ENCODE results near the gene LEKR1. TPM values are rescaled to one million over a fixed set of nuclear protein-coding genes. Genes with fewer than 3 reads are reported as not detected.

The LEKR1 gene
- total RNA-seq, 1 donor from 2014 or later, result 0.69 TPM

DNA sequence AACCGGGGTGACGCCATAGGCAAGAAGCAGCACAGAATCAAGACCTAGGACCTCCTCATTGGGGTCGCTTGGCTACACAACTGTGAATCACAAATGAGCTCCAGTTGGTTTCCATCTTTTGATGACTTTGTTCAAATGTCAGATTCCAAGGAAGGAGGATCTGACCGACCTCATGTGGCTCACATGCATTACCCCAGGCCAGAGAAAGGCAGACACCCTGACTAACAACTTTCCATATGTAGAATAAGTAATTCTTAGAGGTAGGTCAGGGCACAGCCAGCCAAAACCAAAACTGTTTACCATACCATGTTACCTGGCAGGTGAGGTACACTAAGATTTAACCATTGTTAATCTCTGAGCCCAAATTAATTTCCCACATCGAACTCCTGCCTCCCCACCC lies 237.3 kb downstream of the LEKR1 start:
- DNase-seq, result no peak

DNA sequence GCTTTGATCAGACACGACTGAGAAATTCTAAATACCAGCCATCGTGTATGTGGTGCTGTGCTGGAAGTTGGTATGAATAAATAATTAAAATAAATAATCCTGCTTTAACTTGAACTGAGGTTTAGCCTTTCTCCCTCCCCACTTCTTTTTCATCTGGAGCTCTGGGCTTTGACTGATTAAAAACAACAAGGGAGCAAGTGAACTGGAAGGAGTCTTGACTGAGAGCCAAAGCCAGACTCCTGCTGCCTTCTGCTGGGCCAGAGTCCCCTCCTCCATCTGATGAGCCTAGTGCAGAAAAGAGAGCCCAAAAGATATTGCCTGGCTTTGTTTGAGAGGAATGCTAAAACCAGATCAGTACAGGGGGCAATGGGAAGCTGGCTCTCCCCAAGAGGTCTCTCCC lies 237.8 kb downstream of the LEKR1 start:
- peak; percentile 15 for DNase-seq

DNA sequence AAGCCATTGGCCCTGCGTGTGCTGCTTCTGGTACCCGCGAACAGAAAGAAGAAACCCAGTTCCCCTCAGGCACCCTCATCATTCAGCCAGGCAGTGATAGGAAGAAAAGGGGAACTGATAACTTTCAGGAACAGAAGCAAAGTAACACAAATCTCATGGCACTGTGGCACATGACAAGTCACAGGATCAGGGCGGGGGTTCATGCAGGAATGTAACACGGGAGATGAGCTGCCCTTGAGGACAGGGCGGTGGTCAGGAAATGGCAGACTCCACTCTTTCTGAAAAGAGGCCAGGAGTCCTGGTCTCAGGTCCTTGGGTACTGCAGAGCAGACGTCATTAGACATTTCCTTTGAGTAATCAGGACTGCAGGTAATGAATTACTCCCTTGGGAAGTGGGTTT lies 238.2 kb downstream of the LEKR1 start:
- no peak for DNase-seq

DNA sequence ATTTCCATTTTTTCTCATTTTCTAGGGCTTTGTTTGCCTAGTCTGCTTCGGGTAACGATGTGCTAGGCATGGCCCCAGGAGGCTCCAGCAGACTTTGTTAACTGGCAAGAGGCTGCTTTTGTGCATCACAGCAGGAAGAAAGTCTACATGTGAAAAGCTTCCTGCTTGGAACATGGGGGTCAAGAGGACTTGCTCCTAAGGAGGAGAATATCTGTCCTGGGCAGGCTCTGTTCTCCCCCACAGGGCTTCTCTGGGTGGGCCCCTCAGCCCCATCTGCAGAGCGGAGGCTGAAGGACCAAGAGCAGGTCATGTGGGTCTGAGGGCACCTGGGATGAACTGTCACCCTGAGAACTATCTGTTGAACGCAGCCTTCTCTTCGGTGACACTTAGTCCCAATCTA lies 239.0 kb downstream of the LEKR1 start:
- DNase-seq, result no peak

DNA sequence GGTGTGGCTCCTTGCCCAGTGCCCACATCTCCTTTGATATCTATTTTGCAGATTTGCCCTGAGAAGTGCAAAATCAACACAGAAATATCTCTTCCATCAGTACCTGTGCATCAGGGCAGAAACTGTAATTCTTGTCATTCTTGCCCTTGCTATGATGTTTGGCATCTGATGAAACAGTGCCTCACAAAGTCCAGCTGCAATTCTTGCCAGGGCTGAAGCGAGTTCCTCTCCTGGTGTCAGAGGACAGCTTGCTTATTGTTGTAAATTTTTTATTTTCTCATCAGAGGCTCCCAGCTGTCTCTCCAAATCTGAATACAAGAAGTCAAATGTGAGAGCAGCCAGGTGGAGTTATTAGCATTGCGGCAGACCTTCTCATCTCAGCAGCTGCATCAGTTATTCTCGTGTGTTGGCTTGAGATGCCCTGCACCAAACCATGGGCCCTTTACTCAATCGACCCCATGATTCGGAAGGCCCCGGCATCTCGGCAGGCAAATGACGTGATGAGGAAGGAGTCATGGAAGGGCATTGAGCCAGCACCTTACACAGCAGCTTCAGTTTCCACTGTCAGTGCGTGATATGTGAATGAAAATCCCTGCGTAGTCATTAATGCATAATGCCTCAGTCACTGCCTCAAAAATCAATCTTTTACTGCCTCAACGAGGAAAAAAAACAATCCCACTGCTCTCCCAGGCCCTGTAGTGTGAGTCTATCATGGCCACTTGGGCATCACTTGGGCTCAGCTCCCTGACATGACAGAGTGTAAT lies 240.4 kb downstream of the LEKR1 start:
- no peak for DNase-seq

DNA sequence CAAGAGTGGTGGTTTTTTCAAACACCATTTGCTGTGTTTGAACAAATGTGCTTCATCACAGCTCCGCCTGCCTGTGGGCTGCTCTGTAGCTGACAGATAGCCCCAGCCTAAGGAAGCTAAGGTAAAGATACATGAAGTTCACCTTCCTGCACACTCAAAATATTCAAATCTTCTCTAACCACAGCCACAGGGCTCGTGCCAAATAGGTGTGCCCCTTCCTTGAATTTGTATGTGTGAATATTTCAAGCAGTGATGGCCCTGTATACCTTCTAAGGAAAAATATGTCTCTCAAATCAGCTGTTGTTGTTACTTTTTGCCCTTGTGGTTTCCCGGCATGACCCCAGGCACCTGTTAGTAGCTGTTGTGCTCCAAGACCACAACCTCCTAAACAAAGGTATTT lies 241.0 kb downstream of the LEKR1 start:
- DNase-seq, result no peak

DNA sequence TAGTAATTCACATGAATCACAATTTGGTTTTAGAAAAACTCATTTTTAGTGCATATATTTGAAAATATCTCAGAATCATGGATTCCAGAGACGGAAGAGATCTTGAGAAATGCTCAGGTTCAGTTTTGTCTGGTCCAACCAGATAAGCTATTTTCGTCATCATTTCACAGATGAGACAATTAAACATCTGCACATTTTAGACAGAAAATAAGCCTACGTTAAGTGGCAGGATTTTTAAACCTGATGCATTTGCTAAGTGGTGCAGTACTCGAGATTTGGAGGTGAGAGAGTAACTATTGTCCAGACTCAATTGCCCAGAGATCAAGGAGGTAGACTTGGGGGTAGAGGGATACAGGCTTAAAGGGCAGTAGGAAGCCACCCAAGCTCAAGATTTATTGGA lies 243.3 kb downstream of the LEKR1 start:
- no peak for DNase-seq

DNA sequence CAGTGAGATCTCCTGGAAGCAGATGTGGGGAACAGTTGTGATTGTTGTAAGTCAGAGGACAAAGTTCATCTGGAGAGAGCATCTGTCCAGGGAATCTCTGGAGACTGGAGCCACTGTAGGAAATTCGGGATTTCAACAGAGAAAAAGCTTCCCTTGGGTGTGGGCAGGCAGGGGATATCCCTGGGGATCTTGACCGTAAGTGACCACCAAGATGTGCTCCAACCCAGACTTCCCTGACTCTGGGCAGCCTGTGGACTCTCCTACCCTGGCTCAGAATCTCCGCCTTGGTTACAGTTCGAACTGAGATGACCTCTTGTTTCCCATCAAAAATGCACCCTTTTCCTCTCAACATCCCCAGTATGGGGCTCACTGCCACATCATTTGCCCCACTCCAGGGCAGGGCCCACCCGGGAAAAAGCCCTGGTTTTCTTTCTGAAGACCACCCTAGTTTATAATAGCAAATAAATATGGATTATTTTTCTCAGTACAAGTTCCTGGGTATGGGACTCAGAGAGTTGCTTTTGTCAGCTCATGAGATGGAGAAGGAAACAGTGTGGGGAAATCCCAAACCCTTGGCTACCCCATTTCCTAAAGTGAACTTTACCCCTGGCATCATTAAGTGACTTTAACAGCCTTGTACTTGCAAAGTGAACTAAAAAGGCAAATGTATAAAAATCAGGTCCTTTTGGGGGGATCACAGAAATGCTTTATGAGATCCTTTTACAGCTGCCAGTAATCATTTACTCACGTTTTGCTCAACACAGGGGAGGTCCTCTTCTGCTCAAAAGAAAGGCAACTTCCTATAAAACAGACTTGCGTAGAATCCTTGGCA lies 243.9 kb downstream of the LEKR1 start:
- DNase-seq, result no peak

DNA sequence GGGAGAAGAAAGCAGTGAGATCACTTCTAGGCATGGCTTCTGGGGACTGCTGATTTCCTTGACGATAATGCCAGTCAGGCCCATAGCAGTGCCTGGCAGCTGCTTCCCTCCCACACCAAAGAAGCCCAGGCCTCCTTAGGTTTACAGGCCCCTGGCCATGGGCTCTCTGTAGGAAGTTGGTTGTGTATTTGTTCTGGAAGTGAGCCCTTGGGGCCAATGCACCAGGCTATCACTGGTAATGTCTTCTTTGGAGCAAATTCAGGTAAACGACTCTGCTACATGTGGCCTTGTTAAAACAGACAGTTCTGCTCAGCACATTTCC lies 244.5 kb downstream of the LEKR1 start:
- no peak for DNase-seq

DNA sequence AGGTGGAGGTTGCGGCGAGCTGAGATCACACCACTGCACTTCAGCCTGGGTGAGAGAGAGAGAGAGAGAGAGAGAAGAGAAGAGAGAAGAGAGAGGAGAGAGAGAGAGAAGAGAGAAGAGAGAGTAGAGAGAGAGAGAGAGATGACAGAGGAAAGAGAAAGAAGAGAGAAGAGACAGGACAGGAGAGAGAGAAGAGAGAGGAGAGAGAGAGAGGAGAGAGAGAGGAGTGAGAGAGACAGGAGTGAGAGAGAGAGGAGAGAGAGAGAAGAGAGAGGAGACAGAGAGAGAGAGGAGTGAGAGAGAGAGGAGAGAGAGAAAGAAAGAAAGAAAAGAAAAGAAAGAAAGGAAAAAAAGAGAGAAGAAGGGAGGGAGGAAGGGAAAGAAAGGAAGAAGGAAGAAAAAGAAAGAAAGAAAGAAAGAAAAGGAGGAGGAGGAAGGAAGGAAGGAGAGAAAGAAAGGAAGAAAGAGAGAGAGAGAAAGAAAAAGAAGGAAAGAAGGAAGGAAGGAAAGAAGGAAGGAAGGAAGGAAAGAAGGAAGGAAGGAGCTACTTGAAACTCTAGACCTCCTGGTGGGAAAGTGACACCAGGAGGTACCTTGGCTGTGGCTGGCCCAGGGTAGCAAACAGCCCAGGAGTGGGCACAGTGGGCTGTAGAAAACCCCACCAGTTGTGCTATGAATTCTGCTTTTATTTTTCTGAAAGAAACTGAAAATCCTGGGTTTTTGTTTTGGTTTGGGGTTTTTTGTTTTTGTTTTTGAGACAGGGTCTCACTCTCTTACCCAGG lies 245.8 kb downstream of the LEKR1 start:
- DNase-seq, result no peak

DNA sequence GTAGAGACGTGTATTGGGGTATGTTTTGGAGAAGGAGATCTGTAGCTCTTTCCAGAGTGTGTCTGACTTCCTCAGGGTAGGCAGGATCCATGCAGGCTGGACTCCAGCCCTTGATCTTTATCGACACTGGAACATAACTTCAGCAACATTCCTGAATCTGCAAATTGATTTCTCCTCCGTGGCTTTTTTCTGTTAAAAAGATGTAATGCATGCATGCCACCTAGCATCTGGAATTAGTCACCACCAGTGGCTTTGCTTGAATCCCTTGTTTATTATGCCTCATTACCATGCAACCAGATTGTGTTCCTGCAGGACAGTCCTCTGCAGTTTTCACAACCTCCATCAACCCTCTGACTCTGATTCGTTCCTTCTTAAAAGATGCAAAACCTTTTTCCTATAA lies 247.7 kb downstream of the LEKR1 start:
- peak; percentile 17 for DNase-seq

DNA sequence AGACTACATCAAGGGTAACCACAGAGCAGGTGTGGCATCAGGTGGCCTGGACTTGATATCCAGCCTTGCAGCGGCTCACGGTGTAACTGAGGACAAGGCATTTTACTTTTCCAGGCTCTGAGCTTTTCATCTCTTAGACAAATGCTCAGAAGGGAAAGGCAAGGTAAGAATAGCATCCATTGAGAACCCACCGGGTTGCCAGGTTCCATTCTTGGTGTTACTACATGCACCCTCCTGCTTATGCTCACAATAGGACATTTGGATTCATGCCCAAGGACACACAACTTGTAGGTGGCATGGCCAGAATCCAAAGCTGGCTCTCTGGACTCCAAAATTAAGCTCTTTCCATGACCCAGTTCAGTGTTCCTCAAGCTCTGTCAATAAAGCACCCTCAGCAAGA lies 248.3 kb downstream of the LEKR1 start:
- DNase-seq, result no peak

DNA sequence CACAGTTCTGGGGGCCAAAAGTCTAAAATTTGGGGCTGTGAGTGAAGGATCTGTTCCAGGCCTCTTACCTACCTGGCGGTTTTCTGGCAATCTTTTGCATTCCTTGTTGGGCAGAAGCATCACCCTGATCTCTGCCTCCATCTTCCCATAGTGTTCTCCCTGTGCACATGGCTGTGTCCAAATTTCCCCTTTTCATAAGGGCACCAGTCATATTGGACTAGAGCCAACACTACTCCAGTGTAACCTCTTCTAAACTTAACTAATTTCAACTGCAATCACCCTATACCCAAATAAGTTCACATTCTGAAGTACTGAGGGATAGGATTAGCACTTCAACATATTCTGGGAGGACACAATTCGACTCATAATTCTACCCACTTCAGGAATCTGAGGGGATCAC lies 248.8 kb downstream of the LEKR1 start:
- no peak for DNase-seq

DNA sequence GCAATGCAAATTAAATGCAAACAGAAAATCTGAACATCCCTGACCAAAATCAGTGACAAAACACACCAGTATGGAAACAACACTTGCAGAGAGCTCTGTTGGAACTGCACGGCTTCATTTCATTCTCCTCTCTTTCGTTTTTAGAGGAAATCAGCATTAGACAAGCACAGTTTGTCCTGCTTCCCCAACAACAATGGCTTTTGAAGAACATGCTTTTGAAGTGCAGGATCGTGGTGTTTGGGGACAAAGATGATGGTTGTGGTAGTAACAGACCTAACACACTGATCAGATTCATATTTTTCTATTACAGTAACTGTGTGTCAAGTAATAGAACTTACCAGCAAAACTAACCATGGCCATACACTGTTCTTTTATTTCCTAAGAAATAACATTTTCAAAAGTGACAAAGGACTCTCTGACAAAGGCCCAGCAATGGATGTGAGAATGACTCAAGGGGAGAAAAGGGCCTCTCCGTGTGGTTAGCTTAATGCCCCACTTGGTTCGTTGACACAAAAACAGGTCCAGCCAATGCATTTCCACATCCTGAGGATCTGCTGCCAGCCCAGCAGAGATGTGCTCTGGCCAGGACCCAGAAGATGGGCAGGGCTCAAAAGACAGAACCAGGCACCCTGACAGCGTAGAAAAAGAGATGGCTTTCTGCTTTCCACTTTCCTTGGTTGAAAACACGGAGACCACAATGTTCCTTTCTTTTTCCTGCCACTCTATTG lies 249.7 kb downstream of the LEKR1 start:
- no peak for DNase-seq

DNA sequence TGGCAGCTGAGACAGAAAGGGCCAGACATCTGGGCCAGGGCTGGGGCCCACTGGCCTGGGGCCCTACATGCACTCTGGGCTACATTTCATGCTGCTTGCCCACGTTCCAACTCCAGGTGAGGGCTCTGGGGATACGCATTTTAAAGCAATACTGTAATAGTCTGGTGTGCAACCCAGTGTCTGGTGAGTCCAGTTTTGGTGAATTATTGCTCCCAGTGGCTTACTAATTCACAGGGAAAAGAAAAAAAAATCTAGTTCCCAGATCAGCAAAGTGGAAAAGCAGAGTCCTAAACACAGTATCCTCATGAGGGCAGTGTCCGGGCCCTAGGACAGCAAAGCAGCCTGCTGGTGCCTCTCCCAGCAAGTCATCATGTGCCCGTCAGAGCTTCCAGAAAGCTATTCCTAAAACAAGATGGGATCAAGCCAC lies 251.4 kb downstream of the LEKR1 start:
- DNase-seq, result peak; percentile 15

DNA sequence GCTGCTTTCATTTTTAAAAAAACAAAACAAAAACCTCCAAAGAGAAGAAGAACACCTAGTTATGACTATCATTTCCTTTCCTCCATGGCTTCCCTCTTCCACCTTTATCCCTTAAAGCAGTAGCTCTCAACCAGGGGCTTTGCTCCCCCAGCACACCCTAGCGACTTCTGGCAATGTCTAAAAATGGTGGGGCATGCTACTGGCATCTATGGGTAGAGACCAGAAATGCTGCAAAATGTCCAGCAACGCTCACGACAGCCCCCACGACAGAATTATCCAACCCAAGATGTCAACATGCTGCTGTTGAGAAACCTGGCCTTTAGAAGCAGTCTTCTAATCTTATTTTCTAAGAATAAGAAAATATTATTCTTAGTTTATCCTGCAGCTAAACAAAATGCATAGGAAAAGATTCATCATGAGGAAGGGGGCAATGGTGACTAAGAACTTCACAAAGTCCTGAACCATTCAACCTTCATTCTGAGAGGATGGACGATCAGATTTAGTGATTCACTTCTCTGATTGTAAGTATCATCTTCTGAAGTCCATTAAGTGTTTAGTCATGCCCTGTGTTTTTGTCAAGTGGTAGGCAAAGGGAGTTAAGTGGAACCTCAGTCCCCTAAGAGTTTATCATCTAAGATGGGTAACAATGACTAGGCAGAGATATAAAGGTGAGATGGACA lies 252.1 kb downstream of the LEKR1 start:
- DNase-seq, result no peak

DNA sequence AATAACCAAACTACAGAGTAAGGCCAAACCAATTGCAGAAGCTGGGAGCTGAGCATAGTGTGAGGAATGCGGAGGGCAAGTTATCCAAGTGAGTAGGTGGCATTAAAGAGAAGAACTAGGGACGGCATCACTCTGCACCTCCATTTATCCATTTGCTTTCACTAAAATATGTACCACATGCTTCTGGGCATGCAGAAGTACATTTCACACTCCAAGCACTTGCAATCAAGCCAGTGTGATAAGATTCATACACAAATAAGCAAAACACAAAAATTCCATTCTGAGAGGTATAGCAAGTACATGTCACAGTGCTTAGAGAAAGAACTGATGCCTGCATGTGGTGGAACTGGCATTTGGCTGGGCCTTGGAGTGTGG lies 252.6 kb downstream of the LEKR1 start:
- DNase-seq, result no peak

DNA sequence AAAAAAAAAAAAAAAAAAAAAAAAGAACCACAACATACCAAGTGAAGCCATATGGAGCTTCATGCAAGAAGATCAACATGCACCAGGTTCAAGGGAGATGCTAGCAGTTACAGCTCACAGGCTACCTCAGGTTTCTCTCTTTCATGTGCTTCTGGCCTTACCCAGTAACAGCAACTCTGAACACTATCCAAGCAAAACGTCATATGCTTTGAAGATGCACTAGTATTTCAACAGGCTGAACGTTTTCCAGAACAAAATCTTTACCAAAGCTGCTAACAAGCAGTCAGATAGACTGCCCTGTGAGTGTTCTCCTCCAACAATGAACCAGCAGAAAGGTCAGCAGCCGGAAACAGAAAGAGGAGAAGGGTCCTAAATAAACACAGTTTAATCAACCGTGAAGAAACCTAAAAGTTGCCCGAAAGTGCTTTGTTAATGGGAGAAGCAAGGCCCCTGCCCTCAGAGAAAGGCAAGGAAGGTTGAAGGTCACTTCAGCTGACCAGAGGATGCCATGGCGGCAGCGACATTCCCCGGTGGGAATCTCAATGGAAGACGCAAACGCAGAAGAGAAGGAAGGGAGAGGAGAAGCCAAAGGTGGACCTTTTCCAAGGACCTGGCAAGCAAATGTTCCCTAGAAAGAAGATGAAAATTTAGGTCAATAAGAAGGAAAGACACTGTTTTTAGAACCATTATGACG lies 253.7 kb downstream of the LEKR1 start:
- no peak for DNase-seq

DNA sequence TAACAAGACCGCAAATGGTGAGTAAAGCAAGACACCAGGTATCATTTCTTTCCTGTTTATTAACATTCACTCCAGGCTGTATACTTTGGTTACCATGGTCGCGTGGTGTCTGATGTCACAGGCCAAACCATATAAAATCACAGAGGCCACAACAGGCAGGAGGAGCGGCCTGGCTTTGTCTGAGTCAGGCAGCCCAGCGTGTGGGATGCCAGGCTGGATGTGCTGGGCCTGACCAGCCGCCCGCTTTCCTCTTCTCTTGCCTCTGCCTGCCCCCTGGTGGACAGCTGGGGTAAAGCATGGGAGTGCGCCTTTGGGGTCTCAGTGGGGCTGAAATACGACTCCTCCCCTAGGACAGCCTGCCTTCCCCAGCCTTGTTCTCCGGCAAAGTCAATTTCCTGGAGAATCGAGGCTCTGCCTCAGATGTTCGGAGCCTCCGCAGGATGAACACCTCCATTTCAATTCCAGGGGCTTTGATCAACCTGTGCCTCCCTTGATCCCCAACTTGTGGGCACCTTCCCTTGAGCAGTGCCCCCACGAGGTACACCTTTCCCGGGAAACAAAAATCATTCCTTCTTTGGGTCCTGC lies 255.6 kb downstream of the LEKR1 start:
- no peak for DNase-seq

DNA sequence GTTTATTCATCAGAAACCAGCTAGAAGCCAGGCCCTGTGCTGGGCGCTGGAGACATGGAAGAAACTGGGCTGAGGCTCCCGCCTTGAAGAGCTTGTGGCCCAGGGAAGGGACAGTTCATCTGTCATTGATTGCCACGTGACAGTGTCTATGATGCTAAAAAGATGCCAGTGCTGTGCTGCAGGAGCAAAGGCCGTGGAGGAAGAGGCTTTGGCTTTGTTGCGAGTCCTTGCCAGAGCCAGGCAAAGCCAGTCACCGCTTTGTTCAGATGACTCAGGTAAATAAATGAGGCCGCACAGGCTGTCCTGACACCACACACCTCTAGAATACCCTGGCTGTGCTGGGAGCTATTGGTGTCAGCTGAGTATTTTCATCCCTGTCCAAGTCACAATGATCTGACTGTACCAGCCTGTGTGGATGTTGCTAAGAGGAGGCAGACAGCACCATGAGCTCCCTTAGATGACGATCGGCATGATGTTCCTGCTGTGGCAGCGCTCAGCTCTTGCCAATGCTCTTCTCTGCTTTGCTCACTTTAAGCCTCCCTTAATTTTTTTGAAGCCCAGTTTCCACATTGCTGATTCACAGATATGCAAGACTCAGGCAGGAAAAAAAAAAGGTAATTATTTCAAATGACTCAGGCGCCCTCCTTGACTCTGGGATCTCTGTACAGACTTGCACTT lies 256.3 kb downstream of the LEKR1 start:
- DNase-seq, result no peak

Data from skin of body (tissue), 2 donors.